ENCODE results near the gene PCDHAC1.
"Not testable (repeated sequence)": the region's sequence is repeated elsewhere in the genome, so short reads cannot be mapped to it uniquely, and the experiment has no call there.

Gene PCDHAC1

GRCh38 chr5:140925806-140926442, at the start of gene PCDHAC1:
TSS of gene PCDHAC1 (plus strand) at chr5:140926299. CDS start at chr5:140926893, 594 bp downstream.
- Histone ChIP-seq H3K9ac (ENCODE audit: low read depth, low read length) (peak within 1 kb of the TSS; percentile 92), H3K9me3 (ENCODE audit: control insufficient read depth, insufficient read depth, low read length) (no peaks in the 10 kb centered on the region), H3K36me3 (ENCODE audit: insufficient read depth, low read length) (no peaks in the 10 kb centered on the region), H3K4me1 (ENCODE audit: insufficient read depth, low read length) (no peaks in the 10 kb centered on the region)

GRCh38 chr5:140876541-140877261, 49.4 kb upstream of the PCDHAC1 start:
- H3K9ac ChIP-seq (ENCODE audit: low read depth, low read length); H3K4me1 ChIP-seq (ENCODE audit: insufficient read depth, low read length); H3K9me3 ChIP-seq (ENCODE audit: control insufficient read depth, insufficient read depth, low read length); H3K36me3 ChIP-seq (ENCODE audit: insufficient read depth, low read length): not testable (repeated sequence)

- Histone ChIP-seq H3K9me3 (ENCODE audit: control insufficient read depth, insufficient read depth, low read length) (no peaks in the 10 kb centered on the region), H3K4me1 (ENCODE audit: insufficient read depth, low read length) (no peaks in the 10 kb centered on the region), H3K36me3 (ENCODE audit: insufficient read depth, low read length) (no peaks in the 10 kb centered on the region), H3K9ac (ENCODE audit: low read depth, low read length) (no peak overlapping the region)
These were observed 48.9 kb upstream of the PCDHAC1 start for GRCh38 chr5:140877262-140877581.

DNA sequence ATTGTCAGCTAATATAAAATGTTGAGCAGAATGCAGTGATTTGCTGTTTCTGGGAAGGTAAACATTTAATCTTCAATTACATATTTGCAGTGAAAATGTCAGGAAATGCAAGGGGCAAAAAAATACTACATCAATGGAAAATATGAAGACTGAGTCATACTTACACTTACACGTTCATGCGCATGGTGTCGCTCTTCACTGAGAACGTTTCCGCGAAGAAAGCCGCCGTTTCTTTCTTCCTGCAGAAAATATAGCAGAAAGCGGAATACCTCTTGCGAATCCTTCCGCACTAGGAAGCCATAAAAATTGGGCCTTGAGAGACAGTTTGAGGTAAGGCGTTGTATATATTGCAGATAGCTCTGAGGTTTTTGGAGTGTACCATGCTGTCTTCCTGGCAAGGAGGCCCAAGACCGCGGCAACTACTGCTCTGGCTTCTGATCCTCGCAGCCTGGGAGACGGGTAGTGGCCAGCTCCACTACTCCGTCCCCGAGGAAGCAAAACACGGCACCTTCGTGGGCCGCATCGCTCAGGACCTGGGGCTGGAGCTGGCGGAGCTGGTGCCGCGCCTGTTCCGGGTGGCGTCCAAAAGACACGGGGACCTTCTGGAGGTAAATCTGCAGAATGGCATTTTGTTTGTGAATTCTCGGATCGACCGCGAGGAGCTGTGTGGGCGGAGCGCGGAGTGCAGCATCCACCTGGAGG, 44.1 kb upstream of the PCDHAC1 start, which contains the start of gene PCDHA13:
TSS of gene PCDHA13 (plus strand) at position 236 of the 702 bp plus-strand sequence. CDS start at position 381, 145 bp downstream.
- Histone ChIP-seq H3K4me1 (ENCODE audit: insufficient read depth, low read length) (no peaks in the 10 kb centered on the region), H3K9me3 (ENCODE audit: control insufficient read depth, insufficient read depth, low read length) (no peaks in the 10 kb centered on the region), H3K9ac (ENCODE audit: low read depth, low read length) (0 out of 2 replicates have a peak within 1 kb of the TSS, but pooled peaks have one; percentile 22), H3K36me3 (ENCODE audit: insufficient read depth, low read length) (no peaks in the 10 kb centered on the region)

DNA sequence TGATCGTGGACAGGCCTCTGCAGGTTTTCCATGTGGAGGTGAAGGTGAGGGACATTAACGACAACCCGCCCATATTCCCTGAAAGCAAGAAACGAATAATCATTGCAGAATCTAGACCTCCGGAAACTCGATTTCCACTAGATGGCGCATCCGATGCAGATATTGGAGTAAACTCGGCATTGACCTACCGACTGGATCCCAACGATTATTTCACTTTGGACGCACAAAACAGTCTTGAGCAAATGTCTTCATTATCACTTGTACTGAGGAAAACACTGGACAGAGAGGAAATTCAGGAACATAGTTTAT, 43.6 kb upstream of the PCDHAC1 start:
- Histone ChIP-seq H3K36me3 (ENCODE audit: insufficient read depth, low read length) (no peaks in the 10 kb centered on the region), H3K4me1 (ENCODE audit: insufficient read depth, low read length) (no peaks in the 10 kb centered on the region), H3K9me3 (ENCODE audit: control insufficient read depth, insufficient read depth, low read length) (no peaks in the 10 kb centered on the region), H3K9ac (ENCODE audit: low read depth, low read length) (no peak overlapping the region)

DNA sequence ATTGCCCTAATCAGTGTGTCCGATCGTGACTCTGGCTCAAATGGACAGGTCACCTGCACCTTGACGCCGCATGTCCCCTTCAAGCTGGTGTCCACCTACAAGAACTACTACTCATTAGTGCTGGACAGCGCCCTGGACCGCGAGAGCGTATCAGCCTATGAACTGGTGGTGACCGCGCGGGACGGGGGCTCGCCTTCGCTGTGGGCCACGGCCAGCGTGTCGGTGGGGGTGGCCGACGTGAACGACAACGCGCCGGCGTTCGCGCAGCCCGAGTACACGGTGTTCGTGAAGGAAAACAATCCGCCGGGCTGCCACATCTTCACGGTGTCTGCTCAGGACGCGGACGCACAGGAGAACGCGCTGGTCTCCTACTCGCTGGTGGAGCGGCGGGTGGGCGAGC, 42.7 kb upstream of the PCDHAC1 start:
- Histone ChIP-seq H3K9me3 (ENCODE audit: control insufficient read depth, insufficient read depth, low read length) (no peaks in the 10 kb centered on the region), H3K4me1 (ENCODE audit: insufficient read depth, low read length) (no peaks in the 10 kb centered on the region), H3K36me3 (ENCODE audit: insufficient read depth, low read length) (no peaks in the 10 kb centered on the region), H3K9ac (ENCODE audit: low read depth, low read length) (no peak overlapping the region)

- Histone ChIP-seq H3K9ac (ENCODE audit: low read depth, low read length) (no peak overlapping the region), H3K36me3 (ENCODE audit: insufficient read depth, low read length) (no peaks in the 10 kb centered on the region), H3K9me3 (ENCODE audit: control insufficient read depth, insufficient read depth, low read length) (no peaks in the 10 kb centered on the region), H3K4me1 (ENCODE audit: insufficient read depth, low read length) (no peaks in the 10 kb centered on the region)
These were observed 42.0 kb upstream of the PCDHAC1 start for GRCh38 chr5:140883927-140884697.

DNA sequence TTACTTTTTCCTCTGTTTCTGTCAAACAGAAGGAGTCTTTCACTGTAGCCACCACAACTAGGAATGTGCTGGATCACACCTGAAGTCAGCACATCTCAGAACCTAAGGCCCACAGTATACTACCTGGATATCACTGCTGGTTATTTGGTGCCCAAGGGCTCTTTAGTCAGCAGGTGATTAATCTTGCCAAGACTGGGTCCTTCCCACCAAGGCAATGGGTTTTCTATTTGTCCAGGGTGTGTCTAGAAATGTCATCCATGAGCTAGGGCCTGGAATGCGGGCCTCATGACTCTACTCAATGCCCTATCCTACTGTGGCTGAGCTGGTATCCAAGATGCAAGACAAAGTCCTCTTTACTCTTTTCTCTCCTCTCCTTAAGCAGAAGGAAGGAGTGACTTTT, 9.8 kb upstream of the PCDHAC1 start:
- no peak overlapping the region for H3K9ac ChIP-seq (ENCODE audit: low read depth, low read length)

GRCh38 chr5:140923601-140924000, 2.5 kb upstream of the PCDHAC1 start:
- no peaks in the 10 kb centered on the region for H3K9me3 ChIP-seq (ENCODE audit: control insufficient read depth, insufficient read depth, low read length)
- no peak overlapping the region for H3K9ac ChIP-seq (ENCODE audit: low read depth, low read length)
- H3K4me1 ChIP-seq (ENCODE audit: insufficient read depth, low read length) = no peaks in the 10 kb centered on the region
- no peaks in the 10 kb centered on the region for H3K36me3 ChIP-seq (ENCODE audit: insufficient read depth, low read length)

More for the DNA sequence above, 9.8 kb upstream of the PCDHAC1 start:
- H3K9me3 ChIP-seq (ENCODE audit: control insufficient read depth, insufficient read depth, low read length) = no peaks in the 10 kb centered on the region; the same call in 1 of the 2 replicates
- no peaks in the 10 kb centered on the region for H3K36me3 ChIP-seq (ENCODE audit: insufficient read depth, low read length)
- no peaks in the 10 kb centered on the region for H3K4me1 ChIP-seq (ENCODE audit: insufficient read depth, low read length)

GRCh38 chr5:140926443-140927227, 536 bp downstream of the PCDHAC1 start:
- Histone ChIP-seq H3K36me3 (ENCODE audit: insufficient read depth, low read length) (no peaks in the 10 kb centered on the region), H3K4me1 (ENCODE audit: insufficient read depth, low read length) (no peaks in the 10 kb centered on the region), H3K9me3 (ENCODE audit: control insufficient read depth, insufficient read depth, low read length) (no peaks in the 10 kb centered on the region), H3K9ac (ENCODE audit: low read depth, low read length) (peak overlapping the region; percentile 92)

DNA sequence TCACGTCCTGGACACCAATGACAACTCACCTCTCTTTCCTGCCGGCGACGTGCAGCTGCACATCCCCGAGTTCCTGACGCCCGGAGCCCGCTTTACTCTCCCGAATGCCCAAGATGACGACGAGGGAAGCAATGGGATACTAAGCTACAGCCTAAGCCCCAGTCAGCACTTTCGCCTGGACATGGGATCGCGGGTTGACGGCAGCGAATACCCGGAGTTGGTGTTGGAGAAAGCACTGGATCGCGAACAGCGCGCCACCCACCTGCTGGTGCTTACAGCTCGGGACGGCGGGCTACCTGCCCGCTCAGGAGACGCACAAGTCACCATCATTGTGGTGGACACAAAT, 1.1 kb downstream of the PCDHAC1 start:
- Histone ChIP-seq H3K36me3 (ENCODE audit: insufficient read depth, low read length) (no peaks in the 10 kb centered on the region), H3K9me3 (ENCODE audit: control insufficient read depth, insufficient read depth, low read length) (no peaks in the 10 kb centered on the region), H3K9ac (ENCODE audit: low read depth, low read length) (peak overlapping the region; percentile 92), H3K4me1 (ENCODE audit: insufficient read depth, low read length) (no peaks in the 10 kb centered on the region)

DNA sequence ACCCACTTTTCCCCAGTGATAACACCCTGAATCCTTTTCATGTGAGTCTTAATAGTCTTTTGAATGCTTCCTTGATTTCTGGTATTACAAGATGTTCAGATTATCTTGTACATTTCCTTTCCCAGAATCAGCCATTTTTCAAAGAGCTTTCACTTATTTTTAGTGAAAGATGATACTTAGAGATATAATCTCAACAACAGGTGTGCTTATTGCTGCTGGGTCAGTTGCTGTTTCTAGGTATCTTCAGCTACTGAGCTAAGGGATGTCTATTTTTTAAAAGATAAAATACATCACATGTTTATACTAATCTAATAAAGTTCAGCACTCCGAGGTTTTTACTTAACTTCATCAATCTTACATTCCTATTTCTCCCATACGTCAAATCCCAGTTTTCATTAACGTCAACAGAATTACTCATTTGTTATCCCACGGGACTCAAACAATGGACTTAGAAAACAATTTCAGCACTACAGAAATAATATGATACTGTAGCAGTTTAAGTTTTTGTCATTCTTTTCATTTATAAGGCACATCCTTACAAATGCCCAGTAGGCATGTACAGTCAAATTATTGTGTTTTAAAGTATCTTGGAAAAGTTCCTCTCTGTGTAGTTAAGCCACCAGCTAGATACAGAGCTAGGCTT, 9.0 kb downstream of the PCDHAC1 start:
- no peaks in the 10 kb centered on the region for H3K9me3 ChIP-seq (ENCODE audit: control insufficient read depth, insufficient read depth, low read length)
- H3K4me1 ChIP-seq (ENCODE audit: insufficient read depth, low read length) = no peaks in the 10 kb centered on the region
- H3K9ac ChIP-seq (ENCODE audit: low read depth, low read length) = no peak overlapping the region
- H3K36me3 ChIP-seq (ENCODE audit: insufficient read depth, low read length) = no peaks in the 10 kb centered on the region

GRCh38 chr5:140946578-140946977, 20.5 kb downstream of the PCDHAC1 start:
- Histone ChIP-seq H3K4me1 (ENCODE audit: insufficient read depth, low read length) (no peaks in the 10 kb centered on the region), H3K9ac (ENCODE audit: low read depth, low read length) (no peak overlapping the region), H3K9me3 (ENCODE audit: control insufficient read depth, insufficient read depth, low read length) (0 out of 2 replicates have a peak, but pooled peaks cover 2% of the 10 kb centered on the region), H3K36me3 (ENCODE audit: insufficient read depth, low read length) (no peaks in the 10 kb centered on the region)

All from ES-I3 (cell line).